Transverse colon (tissue), 4 donors: ENCODE measurements around the gene BMPR2. TPM values are rescaled to one million over a fixed set of nuclear protein-coding genes. Genes with fewer than 3 reads are reported as not detected.

ENCODE experiments used
- DNase-seq: peaks from one replicate; pipeline ENCODE4 v3.0.0-alpha.2; 2019
- H3K27ac ChIP-seq, 4 donors: fragments of 200-600 bp; sonication (generic); 2 replicates each; pipeline ENCODE4 v1.5.1; 2016 to 2018; ENCODE audit warnings: inconsistent platforms in 4 of 4
- H3K27me3 ChIP-seq: fragments of 200-600 bp; sonication (generic); 2 replicates; pipeline ENCODE4 v1.5.1; 2017; ENCODE audit warnings: inconsistent platforms
- H3K36me3 ChIP-seq, 4 donors: fragments of 200-600 bp; sonication (generic); 2 replicates each; pipeline ENCODE4 v1.5.1; 2017 to 2019; ENCODE audit warnings: inconsistent platforms in 4 of 4
- H3K4me1 ChIP-seq, 4 donors: fragments of 200-600 bp; sonication (generic); 2 replicates each; pipeline ENCODE4 v1.5.1; 2017 to 2020; ENCODE audit warnings: inconsistent platforms in 4 of 4
- H3K4me3 ChIP-seq, 4 donors: fragments of 200-600 bp; sonication (generic); 1 replicate in 1 of 4; 2 replicates in 3 of 4; pipeline versions ENCODE4 v1.5.1 to v1.6.1; 2017 to 2019; ENCODE audit warnings: inconsistent platforms in 4 of 4
- H3K9me3 ChIP-seq, 2 donors: fragments of 200-600 bp; sonication (generic); 2 replicates each; pipeline ENCODE4 v1.5.1; 2017 to 2019; ENCODE audit warnings: inconsistent platforms in 2 of 2
- CTCF ChIP-seq, 5 experiments: fragments of 200-600 bp in 3 of 5; fragments of 450-650 bp in 2 of 5; sonication (generic) in 3 of 5; IDR thresholded peaks; 1 replicate in 2 of 5; 2 replicates in 3 of 5; pipeline ENCODE4 v1.5.1; 2016 to 2017; ENCODE audit warnings: antibody characterized with exemption in 5 of 5, inconsistent platforms in 3 of 5, mild to moderate bottlenecking in 2 of 5, moderate library complexity in 1 of 5
- EP300 ChIP-seq: sonication (generic); formaldehyde crosslinking; IDR thresholded peaks from one replicate; pipeline ENCODE4 v1.6.1; 2017; ENCODE audit warnings: antibody characterized with exemption, low read depth
- POLR2A ChIP-seq: fragments of 450-650 bp; IDR thresholded peaks from one replicate; pipeline ENCODE4 v1.6.1; 2016; ENCODE audit warnings: antibody characterized with exemption, mild to moderate bottlenecking, moderate library complexity
- POLR2AphosphoS5 ChIP-seq, 3 donors: sonication (generic); formaldehyde crosslinking; IDR thresholded peaks; one replicate each; pipeline ENCODE4 v1.6.1; 2016; ENCODE audit warnings: antibody characterized with exemption in 3 of 3
- WGBS, 2 donors: methylation state at CpG; one replicate each; pipeline ENCODE4 v1.1.5; 2018; ENCODE audit warnings: low coverage in 1 of 2; 5-methylcytosine and 5-hydroxymethylcytosine counted together
- in situ Hi-C, 4 donors: fragments of 200-750 bp; cut with MboI; loops; one replicate each; pipeline versions ENCODE4 v1.15.0 to v1.15.1; 2017; ENCODE audit warnings: low sequenced_read_pairs in 3 of 4, low pct_ligation_motif_present in 1 of 4, low pct_unique_long_range_greater_than_20kb in 1 of 4
- intact Hi-C: fragments of 100-400 bp; cut with DNase I; formaldehyde crosslinking; loops from one replicate; pipeline ENCODE4 v1.15.1; 2023; ENCODE audit warnings: low total_unique reads
- total RNA-seq, 4 donors: library from RNA; depleted of rRNA; stranded (reverse); fragments of >200 nt; gene quantifications; one replicate each; pipeline ENCODE4 v1.1.0, GENCODE V29; 2016

BMPR2 gene
- total RNA-seq, 4 donors from 2014 or later: 16.5 to 40.5 (median 26.5) TPM

GRCh38 chr2:202555356-202555755 is 179.2 kb downstream of the BMPR2 start:
- intact Hi-C loops (no loop called here), in situ Hi-C loops (loop anchor here in 1 of 4 donors (25.0 kb wide), 1 partner anchor 582 kb away; no protein-coding TSS in a partner anchor)
- WGBS, 2 donors: 81 to 100% methylated on average over 1 to 4 of the region's 4 CpGs

DNA sequence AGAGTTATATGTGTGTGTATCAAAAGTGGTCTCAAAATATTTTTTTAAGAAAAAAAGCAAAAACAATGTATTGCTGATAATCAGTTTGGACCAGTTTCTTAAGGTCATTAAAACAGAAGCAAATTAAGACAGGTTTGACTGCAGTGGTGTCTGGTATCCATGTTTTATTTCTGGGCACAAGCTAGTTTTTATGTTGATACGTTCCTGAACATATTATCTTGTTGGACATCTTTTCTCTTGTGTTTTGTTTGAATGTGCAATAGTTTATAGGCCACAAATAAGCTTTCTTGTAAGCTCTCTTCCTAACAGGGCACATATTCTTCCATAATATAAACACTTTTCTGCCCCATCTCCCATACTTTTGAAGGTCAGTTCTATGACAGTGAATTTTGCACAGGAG is 184.1 kb downstream of the BMPR2 start:
- in situ Hi-C loops: loop anchor here in 1 of 4 donors (25.0 kb wide), 1 partner anchor 577 kb away; no protein-coding TSS in a partner anchor
- DNase-seq: no peak
- Histone ChIP-seq H3K27ac (no peak overlapping the region), H3K27me3 (no peaks in the 10 kb centered on the region), H3K4me3 (no peak overlapping the region), H3K36me3 (peaks cover 0 to 17% (median 4%) of the 10 kb centered on the region in 4 donors), H3K4me1 (no peaks in the 10 kb centered on the region), H3K9me3 (no peaks in the 10 kb centered on the region)
- TF ChIP-seq POLR2AphosphoS5 (IDR thresholded peaks at IDR 0.05) (no peak), CTCF (IDR thresholded peaks at IDR 0.05) (no peak), EP300 (no peak), POLR2A (no peak)
- intact Hi-C loops: no loop called here
- 78 to 89% methylated on average over 1 of the region's 1 CpG for WGBS, 2 donors

More at GRCh38 chr2:202555356-202555755, 179.2 kb downstream of the BMPR2 start:
- Histone ChIP-seq H3K36me3 (peaks cover 0 to 28% (median 3%) of the 10 kb centered on the region in 4 donors), H3K9me3 (no peaks in the 10 kb centered on the region), H3K4me1 (no peaks in the 10 kb centered on the region), H3K27ac (no peak overlapping the region), H3K27me3 (no peaks in the 10 kb centered on the region), H3K4me3 (no peak overlapping the region)
- TF ChIP-seq POLR2AphosphoS5 (IDR thresholded peaks at IDR 0.05): no peak
- no peak for TF ChIP-seq EP300
- no peak for TF ChIP-seq CTCF (IDR thresholded peaks at IDR 0.05)
- no peak for TF ChIP-seq POLR2A
- no peak for DNase-seq

DNA sequence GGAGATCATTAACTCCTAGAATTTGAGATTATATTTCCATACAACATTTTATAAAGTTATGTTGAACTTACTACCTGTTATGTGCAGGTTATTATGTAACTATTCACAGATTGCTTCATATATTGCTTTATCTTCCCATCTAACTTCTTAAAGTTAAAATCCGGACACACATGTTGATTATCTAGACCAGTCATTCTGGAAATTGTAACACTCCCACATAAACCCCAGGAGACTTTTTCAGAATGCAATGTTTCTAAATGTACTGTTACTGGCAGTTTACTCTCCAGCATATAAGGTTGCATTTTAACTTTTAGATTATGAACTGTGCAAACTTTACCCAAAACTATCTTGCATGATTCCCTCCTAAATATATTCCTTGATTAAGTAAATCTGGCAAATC is 188.1 kb downstream of the BMPR2 start:
- no peak for DNase-seq
- 50 to 73% methylated on average over 1 of the region's 1 CpG for WGBS, 2 donors
- in situ Hi-C loops: loop anchor here in 1 of 4 donors (25.0 kb wide), 1 partner anchor 573 kb away; no protein-coding TSS in a partner anchor
- peaks cover 0 to 2% (median 0%) of the 10 kb centered on the region in 4 donors for H3K36me3 ChIP-seq
- TF ChIP-seq POLR2AphosphoS5 (IDR thresholded peaks at IDR 0.05): no peak
- no peak for TF ChIP-seq EP300
- no peak for TF ChIP-seq POLR2A
- no peak for TF ChIP-seq CTCF (IDR thresholded peaks at IDR 0.05)
- no peaks in the 10 kb centered on the region for H3K27me3 ChIP-seq
- intact Hi-C loops: no loop called here
- no peak overlapping the region for H3K4me3 ChIP-seq
- H3K4me1 ChIP-seq: no peaks in the 10 kb centered on the region
- no peaks in the 10 kb centered on the region for H3K9me3 ChIP-seq
- no peak overlapping the region for H3K27ac ChIP-seq

GRCh38 chr2:202566286-202566685 is 190.2 kb downstream of the BMPR2 start:
- TF ChIP-seq EP300: no peak
- no peak for TF ChIP-seq CTCF (IDR thresholded peaks at IDR 0.05)
- no peak for TF ChIP-seq POLR2AphosphoS5 (IDR thresholded peaks at IDR 0.05)
- no peak for TF ChIP-seq POLR2A
- in situ Hi-C loops (loop anchor here in 1 of 4 donors (25.0 kb wide), 1 partner anchor 571 kb away; no protein-coding TSS in a partner anchor), intact Hi-C loops (no loop called here)
- H3K27ac ChIP-seq: no peak overlapping the region
- 65 to 68% methylated on average over 2 of the region's 2 CpGs for WGBS, 2 donors
- H3K4me1 ChIP-seq: no peaks in the 10 kb centered on the region
- no peak overlapping the region for H3K4me3 ChIP-seq
- H3K36me3 ChIP-seq: no peaks in the 10 kb centered on the region
- H3K27me3 ChIP-seq: no peaks in the 10 kb centered on the region
- no peaks in the 10 kb centered on the region for H3K9me3 ChIP-seq
- DNase-seq: no peak
